GM23248 (cell line): ENCODE results near the gene RAB17. TPM values are rescaled to one million over a fixed set of nuclear protein-coding genes. Genes with fewer than 3 reads are reported as not detected.

Experiments used
- DNase-seq: peaks from one replicate; pipeline ENCODE4 v3.0.0-alpha.2; 2015
- H2AFZ ChIP-seq: fragments of 200-600 bp; sonication (generic); 2 replicates; pipeline ENCODE4 v1.6.1; 2016; ENCODE audit warnings: antibody characterized with exemption
- H3F3A ChIP-seq: fragments of 200-600 bp; sonication (generic); 2 replicates; pipeline ENCODE4 v1.6.1; 2016; ENCODE audit warnings: mild to moderate bottlenecking, antibody characterized with exemption, mixed run types; ENCODE audit not compliant: insufficient read depth
- H3K27ac ChIP-seq: fragments of 200-600 bp; sonication (generic); 2 replicates; pipeline ENCODE4 v1.5.1; 2016; ENCODE audit warnings: mild to moderate bottlenecking
- H3K27me3 ChIP-seq: fragments of 200-600 bp; sonication (generic); replicated peaks from 2 replicates; pipeline ENCODE4 v1.6.1; 2016; ENCODE audit warnings: mild to moderate bottlenecking; ENCODE audit not compliant: insufficient read depth
- H3K36me3 ChIP-seq: fragments of 200-600 bp; sonication (generic); 2 replicates; pipeline ENCODE4 v1.6.1; 2016; ENCODE audit warnings: low read depth, mild to moderate bottlenecking
- H3K4me1 ChIP-seq: fragments of 200-600 bp; sonication (generic); 2 replicates; pipeline ENCODE4 v1.6.1; 2016; ENCODE audit warnings: mild to moderate bottlenecking; ENCODE audit not compliant: insufficient read depth
- H3K4me2 ChIP-seq: fragments of 200-600 bp; sonication (generic); one replicate; pipeline ENCODE4 v1.6.1; 2016; ENCODE audit warnings: mild to moderate bottlenecking; ENCODE audit not compliant: unreplicated experiment
- H3K4me3 ChIP-seq: fragments of 200-600 bp; sonication (generic); 2 replicates; pipeline ENCODE4 v1.5.1; 2016; ENCODE audit warnings: mild to moderate bottlenecking
- H3K79me2 ChIP-seq: fragments of 200-600 bp; sonication (generic); 2 replicates; pipeline ENCODE4 v1.6.1; 2016; ENCODE audit warnings: mild to moderate bottlenecking; ENCODE audit not compliant: insufficient read depth
- H3K9ac ChIP-seq: fragments of 200-600 bp; sonication (generic); 2 replicates; pipeline ENCODE4 v1.6.1; 2016; ENCODE audit warnings: mild to moderate bottlenecking
- H3K9me2 ChIP-seq: fragments of 200-600 bp; sonication (generic); 2 replicates; pipeline ENCODE4 v1.6.1; 2016; ENCODE audit warnings: mixed run types, mild to moderate bottlenecking, moderate library complexity; ENCODE audit not compliant: insufficient read depth
- H3K9me3 ChIP-seq: fragments of 200-600 bp; sonication (generic); one replicate; pipeline ENCODE4 v1.6.1; 2017; ENCODE audit warnings: low read depth
- H4K20me1 ChIP-seq: fragments of 200-600 bp; sonication (generic); 2 replicates; pipeline ENCODE4 v1.6.0; 2016; ENCODE audit not compliant: insufficient read depth
- EZH2 ChIP-seq: fragments of 200-600 bp; sonication (generic); IDR thresholded peaks from 2 replicates; pipeline ENCODE4 v1.6.1; 2018; ENCODE audit warnings: antibody characterized with exemption, mild to moderate bottlenecking; ENCODE audit not compliant: insufficient read depth, poor library complexity, severe bottlenecking
- EZH2phosphoT487 ChIP-seq: fragments of 200-600 bp; sonication (generic); IDR thresholded peaks from 2 replicates; pipeline ENCODE4 v1.6.1; 2018; ENCODE audit warnings: antibody characterized with exemption, moderate library complexity, mild to moderate bottlenecking, low read depth; ENCODE audit not compliant: insufficient read depth
- WGBS, 2 experiments: methylation state at CpG; one replicate each; pipeline ENCODE4 v1.1.6; 2015 to 2017; ENCODE audit warnings: low lambda C conversion rate in 2 of 2, low coverage in 1 of 2; ENCODE audit errors: missing lambda C conversion rate in 2 of 2; 5-methylcytosine and 5-hydroxymethylcytosine counted together
- in situ Hi-C: fragments of 300-500 bp; cut with MboI; formaldehyde crosslinking; loops from 2 replicates; pipeline ENCODE4 v1.15.0; 2020
- polyA plus RNA-seq: library from polyadenylated mRNA; unstranded; fragments of >200 nt; fragmentation: Nextera tagmentation; extraction: Ambion mirVana; gene quantifications from 2 replicates; pipeline ENCODE4 v1.2.1, GENCODE V29; 2016
- total RNA-seq: library from RNA; depleted of rRNA; stranded (reverse); fragments of >200 nt; shearing (Covaris generic); gene quantifications from 2 replicates; pipeline ENCODE4 v1.2.3, GENCODE V29; 2014

Gene RAB17
- total and polyA plus RNA-seq, 2 experiments from 2014 or later, result 1.7 TPM; not detected in 1

- Histone ChIP-seq H3K4me2 (no peak overlapping the region), H3K4me3 (no peak overlapping the region), H3K9me2 (no peaks in the 10 kb centered on the region), H3K36me3 (0 out of 2 replicates have a peak, but pooled peaks cover 3% of the 10 kb centered on the region), H3K27me3 (no peaks in the 10 kb centered on the region), H4K20me1 (no peaks in the 10 kb centered on the region), H3F3A (no peaks in the 10 kb centered on the region), H3K4me1 (peaks cover 21% of the 10 kb centered on the region), H3K9me3 (no peaks in the 10 kb centered on the region), H3K9ac (no peak overlapping the region), H3K79me2 (peaks cover 72% of the 10 kb centered on the region), H2AFZ (no peak overlapping the region), H3K27ac (no peak overlapping the region)
- peak; percentile 66 for DNase-seq
- in situ Hi-C loops, result no loop called here
- 77 to 82% methylated on average over 14 of the region's 14 CpGs for WGBS, 2 experiments
- TF ChIP-seq EZH2, result no peak
- TF ChIP-seq EZH2phosphoT487, result no peak
Measured at GRCh38 chr2:237631007-237631785, 40.7 kb upstream of the RAB17 start.

- in situ Hi-C loops, result no loop called here
- Histone ChIP-seq H3K4me3 (no peak overlapping the region), H3K4me2 (no peak overlapping the region), H3K4me1 (peaks cover 21% of the 10 kb centered on the region), H3K79me2 (peaks cover 66% of the 10 kb centered on the region), H3K27ac (no peak overlapping the region; the same call in 1 of the 2 replicates), H3K9me3 (no peaks in the 10 kb centered on the region), H3K9ac (no peak overlapping the region), H3K36me3 (0 out of 2 replicates have a peak, but pooled peaks cover 3% of the 10 kb centered on the region), H3K9me2 (no peaks in the 10 kb centered on the region), H4K20me1 (no peaks in the 10 kb centered on the region), H2AFZ (no peak overlapping the region), H3F3A (no peaks in the 10 kb centered on the region), H3K27me3 (no peaks in the 10 kb centered on the region)
- 90 to 92% methylated on average over 12 of the region's 12 CpGs for WGBS, 2 experiments
- DNase-seq, result no peak
- no peak for TF ChIP-seq EZH2phosphoT487
- TF ChIP-seq EZH2, result no peak
Measured at GRCh38 chr2:237630216-237631000, 39.9 kb upstream of the RAB17 start.

GRCh38 chr2:237629739-237630138 is 39.2 kb upstream of the RAB17 start:
- no peaks in the 10 kb centered on the region for H3F3A ChIP-seq
- peak; percentile 90 for DNase-seq
- no peak overlapping the region for H3K4me3 ChIP-seq
- no peaks in the 10 kb centered on the region for H3K9me2 ChIP-seq
- H3K36me3 ChIP-seq, result 0 out of 2 replicates have a peak, but pooled peaks cover 3% of the 10 kb centered on the region
- peaks cover 59% of the 10 kb centered on the region for H3K79me2 ChIP-seq
- H3K9me3 ChIP-seq, result no peaks in the 10 kb centered on the region
- no peak overlapping the region for H3K9ac ChIP-seq
- TF ChIP-seq EZH2 (no peak), EZH2phosphoT487 (no peak)
- WGBS, 2 experiments, result 45 to 46% methylated on average over 8 of the region's 8 CpGs
- peaks cover 21% of the 10 kb centered on the region for H3K4me1 ChIP-seq
- H3K27ac ChIP-seq, result peak overlapping the region; percentile 22; the same call in 1 of the 2 replicates
- in situ Hi-C loops, result no loop called here
- no peak overlapping the region for H2AFZ ChIP-seq
- no peaks in the 10 kb centered on the region for H3K27me3 ChIP-seq
- H4K20me1 ChIP-seq, result no peaks in the 10 kb centered on the region
- H3K4me2 ChIP-seq, result no peak overlapping the region

- no peak overlapping the region for H3K4me2 ChIP-seq
- H3K79me2 ChIP-seq, result peaks cover 53% of the 10 kb centered on the region
- in situ Hi-C loops, result no loop called here
- H3K9me3 ChIP-seq, result no peaks in the 10 kb centered on the region
- no peaks in the 10 kb centered on the region for H4K20me1 ChIP-seq
- DNase-seq, result peak; percentile 41
- H3K4me3 ChIP-seq, result no peak overlapping the region
- H3K36me3 ChIP-seq, result no peaks in the 10 kb centered on the region
- H3K27ac ChIP-seq, result no peak overlapping the region
- H3F3A ChIP-seq, result no peaks in the 10 kb centered on the region
- no peak overlapping the region for H2AFZ ChIP-seq
- no peak overlapping the region for H3K9ac ChIP-seq
- H3K4me1 ChIP-seq, result peaks cover 21% of the 10 kb centered on the region
- TF ChIP-seq EZH2, result no peak
- TF ChIP-seq EZH2phosphoT487, result no peak
- no peaks in the 10 kb centered on the region for H3K9me2 ChIP-seq
- 81 to 94% methylated on average over 1 of the region's 1 CpG for WGBS, 2 experiments
- H3K27me3 ChIP-seq, result no peaks in the 10 kb centered on the region
Measured at GRCh38 chr2:237629188-237629534, 38.6 kb upstream of the RAB17 start.
